Measurements from ENCODE around the gene TMEM238L. TPM values are rescaled to one million over a fixed set of nuclear protein-coding genes. Genes with fewer than 3 reads are reported as not detected.

TMEM238L gene
- total and polyA plus RNA-seq, 10 donors = not detected

DNA sequence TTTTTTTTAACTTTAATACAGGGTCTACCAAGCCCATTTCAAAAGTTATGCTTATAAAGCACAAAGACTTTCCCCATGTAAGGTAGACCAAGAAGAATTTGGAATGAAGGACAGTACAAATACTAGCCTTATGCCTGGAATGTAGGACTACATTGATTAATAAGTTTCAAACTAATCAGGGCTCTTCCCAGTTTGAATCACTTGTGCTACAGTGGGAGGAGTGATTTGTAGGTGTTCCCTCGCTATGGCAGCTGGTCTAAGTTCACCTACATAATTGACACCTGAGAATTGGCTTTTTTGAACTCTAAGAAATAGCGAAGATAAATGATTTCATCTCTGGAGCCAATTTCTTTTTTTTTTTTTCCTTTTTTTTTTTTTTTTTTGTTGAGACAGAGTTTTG lies 18.6 kb downstream of the TMEM238L start:
- Histone ChIP-seq H3K4me3 (no peak overlapping the region), H3K27me3 (replicated peaks in 1 of 7) (no peaks in the 10 kb centered on the region), H3K4me1 (no peaks in the 10 kb centered on the region), H3K9me3 (peaks cover 0 to 21% (median 12%) of the 10 kb centered on the region in 8 donors), H3K36me3 (no peaks in the 10 kb centered on the region), H3K27ac (no peak overlapping the region)
- WGBS, 5 donors = 86 to 96% (median 91%) methylated on average over 2 of the region's 2 CpGs
- TF ChIP-seq POLR2A (IDR thresholded peaks at IDR 0.05) (no peak), POLR2AphosphoS5 (IDR thresholded peaks at IDR 0.05) (no peak)
- TF ChIP-seq, protein P1, sequence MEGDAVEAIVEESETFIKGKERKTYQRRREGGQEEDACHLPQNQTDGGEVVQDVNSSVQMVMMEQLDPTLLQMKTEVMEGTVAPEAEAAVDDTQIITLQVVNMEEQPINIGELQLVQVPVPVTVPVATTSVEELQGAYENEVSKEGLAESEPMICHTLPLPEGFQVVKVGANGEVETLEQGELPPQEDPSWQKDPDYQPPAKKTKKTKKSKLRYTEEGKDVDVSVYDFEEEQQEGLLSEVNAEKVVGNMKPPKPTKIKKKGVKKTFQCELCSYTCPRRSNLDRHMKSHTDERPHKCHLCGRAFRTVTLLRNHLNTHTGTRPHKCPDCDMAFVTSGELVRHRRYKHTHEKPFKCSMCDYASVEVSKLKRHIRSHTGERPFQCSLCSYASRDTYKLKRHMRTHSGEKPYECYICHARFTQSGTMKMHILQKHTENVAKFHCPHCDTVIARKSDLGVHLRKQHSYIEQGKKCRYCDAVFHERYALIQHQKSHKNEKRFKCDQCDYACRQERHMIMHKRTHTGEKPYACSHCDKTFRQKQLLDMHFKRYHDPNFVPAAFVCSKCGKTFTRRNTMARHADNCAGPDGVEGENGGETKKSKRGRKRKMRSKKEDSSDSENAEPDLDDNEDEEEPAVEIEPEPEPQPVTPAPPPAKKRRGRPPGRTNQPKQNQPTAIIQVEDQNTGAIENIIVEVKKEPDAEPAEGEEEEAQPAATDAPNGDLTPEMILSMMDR (IDR thresholded peaks at IDR 0.05 in 8 of 11, conservative IDR thresholded peaks at IDR 0.05 in 3 of 11) = no peak
- DNase-seq = no peak
- intact Hi-C loops (cut with DNase I; ENCODE audit: low total_unique reads) = no loop called here

DNA sequence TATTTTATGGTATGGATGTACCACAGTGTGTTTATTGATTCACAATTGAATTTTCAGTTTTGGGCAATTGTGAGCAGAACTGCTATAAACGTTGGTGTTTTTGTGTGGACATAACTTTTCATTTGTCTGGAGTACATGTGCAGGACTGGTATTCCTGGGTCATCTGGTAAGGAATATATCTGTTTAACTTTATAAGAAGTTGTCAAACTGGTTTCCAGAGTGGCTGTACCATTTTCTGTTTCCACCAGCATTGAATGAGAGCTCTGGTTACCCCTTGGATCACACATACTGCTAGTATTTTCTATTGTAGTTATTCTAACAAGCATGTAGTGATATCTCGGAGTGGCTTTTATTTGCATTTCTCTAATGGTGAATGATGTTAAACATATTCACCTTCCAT lies 24.3 kb downstream of the TMEM238L start:
- TF ChIP-seq POLR2A (IDR thresholded peaks at IDR 0.05) = no peak
- TF ChIP-seq, protein P1 (IDR thresholded peaks at IDR 0.05 in 8 of 11, conservative IDR thresholded peaks at IDR 0.05 in 3 of 11) = no peak
- no peak for TF ChIP-seq POLR2AphosphoS5 (IDR thresholded peaks at IDR 0.05)
- DNase-seq = no peak
- H3K27ac ChIP-seq = no peak overlapping the region
- peaks cover 0 to 26% (median 12%) of the 10 kb centered on the region in 8 donors for H3K9me3 ChIP-seq
- no peaks in the 10 kb centered on the region for H3K27me3 ChIP-seq (replicated peaks in 1 of 7)
- no peaks in the 10 kb centered on the region for H3K36me3 ChIP-seq
- intact Hi-C loops (cut with DNase I; ENCODE audit: low total_unique reads) = no loop called here
- H3K4me1 ChIP-seq = no peaks in the 10 kb centered on the region
- H3K4me3 ChIP-seq = no peak overlapping the region
- 83 to 87% (median 86%) methylated on average over 2 of the region's 2 CpGs for WGBS, 5 donors

- Histone ChIP-seq H3K36me3 (no peaks in the 10 kb centered on the region), H3K4me1 (peaks cover 0 to 6% (median 0%) of the 10 kb centered on the region in 6 donors), H3K27me3 (replicated peaks in 1 of 7) (no peaks in the 10 kb centered on the region), H3K9me3 (peaks cover 0 to 18% (median 7%) of the 10 kb centered on the region in 8 donors), H3K4me3 (no peak overlapping the region), H3K27ac (no peak overlapping the region)
- intact Hi-C loops (cut with DNase I; ENCODE audit: low total_unique reads) = no loop called here
- no peak for DNase-seq
- WGBS, 5 donors = 67 to 85% (median 77%) methylated on average over 6 of the region's 6 CpGs
- TF ChIP-seq POLR2A (IDR thresholded peaks at IDR 0.05) (no peak), POLR2AphosphoS5 (IDR thresholded peaks at IDR 0.05) (no peak)
- TF ChIP-seq, protein P1 (IDR thresholded peaks at IDR 0.05 in 8 of 11, conservative IDR thresholded peaks at IDR 0.05 in 3 of 11) = no peak
Observed at GRCh38 chr17:10777890-10778289, 26.0 kb downstream of the TMEM238L start.

DNA sequence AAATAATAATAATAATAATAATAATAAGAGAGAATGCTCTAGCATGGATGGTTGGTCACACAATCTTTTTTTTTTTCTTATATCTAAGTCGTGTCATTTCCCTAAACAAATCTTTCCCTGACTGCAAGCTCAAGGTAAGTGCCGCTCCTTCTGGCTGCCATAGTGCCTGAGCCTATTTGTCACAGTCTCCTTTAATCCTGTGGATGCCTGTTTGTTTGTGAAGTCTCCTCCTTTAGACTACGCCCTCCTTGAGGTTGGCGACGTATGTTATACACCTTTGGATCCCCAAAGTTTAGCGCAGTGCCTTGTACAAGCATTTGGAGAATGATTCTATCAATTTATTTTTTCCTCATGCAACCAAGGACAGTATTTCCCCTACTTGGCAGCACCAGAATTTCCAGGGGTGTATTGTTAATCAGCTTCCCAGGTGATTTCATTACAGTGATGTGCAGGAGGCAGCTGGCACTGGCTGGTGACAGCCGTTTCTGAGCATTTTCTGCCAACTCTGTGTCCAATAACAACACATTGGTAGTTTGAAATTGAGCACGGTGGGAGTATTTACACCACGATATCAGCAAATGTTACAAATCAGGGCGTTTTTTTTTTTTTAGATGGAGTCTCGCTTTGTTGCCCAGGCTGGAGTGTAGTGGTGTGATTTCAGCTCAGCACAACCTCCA lies 26.6 kb downstream of the TMEM238L start:
- Histone ChIP-seq H3K9me3 (peaks cover 0 to 18% (median 5%) of the 10 kb centered on the region in 8 donors), H3K4me1 (peaks cover 0 to 8% (median 0%) of the 10 kb centered on the region in 6 donors), H3K27me3 (replicated peaks in 1 of 7) (no peaks in the 10 kb centered on the region), H3K27ac (no peak overlapping the region), H3K4me3 (no peak overlapping the region), H3K36me3 (no peaks in the 10 kb centered on the region)
- WGBS, 5 donors = 83 to 92% (median 88%) methylated on average over 11 of the region's 11 CpGs
- DNase-seq = no peak
- TF ChIP-seq, protein P1 (IDR thresholded peaks at IDR 0.05 in 8 of 11, conservative IDR thresholded peaks at IDR 0.05 in 3 of 11) = no peak
- no peak for TF ChIP-seq POLR2AphosphoS5 (IDR thresholded peaks at IDR 0.05)
- TF ChIP-seq POLR2A (IDR thresholded peaks at IDR 0.05) = no peak
- intact Hi-C loops (cut with DNase I; ENCODE audit: low total_unique reads) = no loop called here
